HG02798 (cell line): ENCODE measurements around the gene GALNT8.
"Not testable (repeated sequence)": the region's sequence is repeated elsewhere in the genome, so short reads cannot be mapped to it uniquely, and the experiment has no call there.

Experiments used
- ATAC-seq: cut with Tn5 transposase; IDR thresholded peaks from one replicate; pipeline ENCODE4 v1.9.1; 2021; ENCODE audit warnings: mild to moderate bottlenecking; ENCODE audit not compliant: unreplicated experiment, poor library complexity

The GALNT8 gene

DNA sequence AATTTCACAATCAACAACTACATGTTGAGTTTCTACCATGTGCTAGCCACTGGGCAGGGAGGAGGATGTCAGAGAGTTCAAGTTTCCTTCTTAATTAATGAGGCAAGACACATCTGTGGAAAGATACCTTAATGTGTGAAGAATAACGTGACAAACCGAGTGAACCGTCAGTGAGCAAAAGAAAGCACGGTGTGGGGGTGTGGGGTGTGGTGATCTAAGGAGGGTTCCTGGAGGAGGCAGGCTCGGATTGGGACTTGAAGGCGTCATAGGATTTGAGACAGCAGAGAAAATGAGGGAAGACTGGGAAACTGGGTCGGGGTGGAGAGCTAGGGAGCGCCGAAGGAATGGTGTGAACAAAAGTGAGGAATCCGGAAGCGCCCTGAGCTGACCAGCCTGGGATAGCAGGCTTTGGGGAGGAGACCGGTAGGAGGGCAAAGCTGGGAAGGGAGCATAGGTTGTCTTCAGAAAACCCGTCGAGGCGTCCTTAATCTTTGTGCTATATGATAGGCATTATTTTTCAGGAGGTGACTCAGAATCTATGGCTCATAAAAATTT is 22.3 kb downstream of the GALNT8 start:
- ATAC-seq: no peak

DNA sequence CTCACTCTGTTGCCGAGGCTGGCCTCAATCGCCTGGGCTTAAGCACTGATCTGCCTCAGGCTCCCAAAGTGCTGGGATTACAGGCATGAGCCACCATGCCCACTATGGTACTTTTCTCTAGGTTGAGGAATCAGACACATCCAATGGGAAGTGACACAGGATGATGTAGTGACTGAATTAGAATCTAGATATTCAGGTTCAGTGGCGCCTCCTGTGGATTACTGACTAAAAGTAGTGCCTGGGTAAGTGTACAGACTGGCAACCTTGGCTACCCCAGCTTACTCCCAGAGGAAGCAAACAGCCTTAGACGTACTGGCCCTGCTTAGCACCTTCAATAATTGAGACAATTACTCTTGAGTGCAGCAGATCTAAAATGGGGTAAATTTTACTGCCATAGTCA is 22.8 kb downstream of the GALNT8 start:
- no peak for ATAC-seq

DNA sequence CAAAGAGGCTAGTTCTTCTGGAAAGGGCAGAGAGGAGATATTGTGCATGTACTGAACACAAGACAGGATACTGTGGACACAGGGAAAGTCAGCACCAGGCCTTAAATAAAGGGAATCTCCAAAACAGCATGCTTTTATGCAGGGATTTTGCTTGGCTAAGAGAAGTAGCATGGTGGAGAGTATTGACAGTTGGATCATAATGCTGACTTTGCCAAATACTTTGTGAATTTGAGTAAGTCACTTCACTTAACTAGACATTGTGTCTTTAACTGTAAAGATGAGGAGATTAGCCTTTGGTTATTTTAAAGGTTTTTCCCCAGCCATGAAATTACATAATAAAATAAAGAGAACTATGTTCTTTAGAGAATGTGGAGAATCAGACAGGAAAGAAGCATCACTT is 24.5 kb downstream of the GALNT8 start:
- no peak for ATAC-seq

DNA sequence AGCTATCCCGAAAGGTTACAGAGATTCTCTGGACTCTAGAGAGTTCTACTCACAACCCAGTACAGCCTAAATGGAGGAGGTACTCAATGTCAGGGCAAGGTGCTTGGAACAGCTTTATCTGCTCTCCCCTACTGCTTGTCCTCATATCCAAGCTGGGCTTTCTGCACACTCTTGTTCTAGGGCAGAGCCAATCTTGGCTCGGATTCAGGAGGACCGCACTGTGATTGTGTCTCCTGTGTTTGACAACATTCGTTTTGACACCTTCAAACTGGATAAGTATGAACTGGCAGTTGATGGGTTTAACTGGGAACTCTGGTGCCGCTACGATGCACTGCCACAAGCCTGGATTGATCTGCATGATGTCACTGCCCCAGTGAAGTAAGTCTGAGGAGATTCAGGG is 25.0 kb downstream of the GALNT8 start:
- no peak for ATAC-seq

DNA sequence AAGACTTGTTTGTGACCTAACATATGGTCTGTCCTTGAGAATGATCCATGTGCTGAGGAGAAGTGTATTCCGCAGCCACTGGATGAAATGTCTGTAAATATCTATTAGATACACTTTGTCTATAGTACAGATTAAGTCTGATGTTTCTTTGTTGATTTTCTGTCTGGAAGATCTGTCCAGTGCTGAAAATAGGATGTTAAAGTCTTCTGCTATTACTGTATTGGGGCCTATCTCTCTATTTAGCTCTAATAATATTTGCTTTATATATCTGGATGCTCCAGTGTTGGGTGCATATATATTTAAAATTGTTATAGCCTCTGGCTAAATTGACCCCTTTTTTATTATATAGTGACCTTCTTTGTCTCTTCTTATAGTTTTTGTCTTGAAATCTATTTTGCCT is 31.5 kb downstream of the GALNT8 start:
- ATAC-seq: not testable (repeated sequence)

DNA sequence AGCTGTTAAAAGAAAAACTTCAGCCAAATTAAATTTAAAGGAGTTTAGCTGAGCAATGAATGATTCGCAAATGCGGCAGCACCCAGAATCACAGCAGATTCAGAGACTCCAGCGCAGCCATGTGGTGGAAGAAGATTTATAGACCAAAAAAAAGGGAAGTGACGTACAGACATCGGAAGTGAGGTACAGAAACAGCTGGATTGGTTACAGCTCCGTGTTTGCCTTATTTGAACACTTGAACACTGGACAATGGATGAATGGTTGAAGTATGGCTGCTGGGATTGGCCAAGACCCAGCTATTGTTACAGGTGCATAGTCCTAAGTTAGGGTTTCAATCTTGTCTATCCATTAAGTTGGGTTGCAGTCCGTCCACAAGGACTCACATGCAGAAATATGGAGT is 42.6 kb downstream of the GALNT8 start:
- no peak for ATAC-seq

DNA sequence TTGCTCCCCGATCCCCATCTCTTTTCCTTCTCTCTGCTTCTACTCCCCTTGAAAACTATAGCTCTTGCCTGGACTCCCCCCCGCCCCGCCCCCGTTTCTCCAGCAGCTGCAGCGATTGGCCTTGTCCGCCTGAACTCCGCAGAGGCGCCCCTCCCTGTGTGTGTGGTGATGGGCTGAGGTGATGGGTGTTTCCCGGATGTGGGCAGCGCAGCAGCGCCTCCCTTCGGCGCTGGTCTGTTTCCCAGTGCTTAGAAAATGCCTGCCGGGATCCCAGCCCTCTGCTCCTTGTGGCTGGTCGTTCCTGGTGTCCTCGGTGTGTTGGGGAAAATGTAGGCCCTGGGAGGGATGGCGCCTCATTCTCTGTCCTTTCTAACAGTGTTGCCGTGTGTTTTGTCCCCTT is 43.3 kb downstream of the GALNT8 start:
- no peak for ATAC-seq

DNA sequence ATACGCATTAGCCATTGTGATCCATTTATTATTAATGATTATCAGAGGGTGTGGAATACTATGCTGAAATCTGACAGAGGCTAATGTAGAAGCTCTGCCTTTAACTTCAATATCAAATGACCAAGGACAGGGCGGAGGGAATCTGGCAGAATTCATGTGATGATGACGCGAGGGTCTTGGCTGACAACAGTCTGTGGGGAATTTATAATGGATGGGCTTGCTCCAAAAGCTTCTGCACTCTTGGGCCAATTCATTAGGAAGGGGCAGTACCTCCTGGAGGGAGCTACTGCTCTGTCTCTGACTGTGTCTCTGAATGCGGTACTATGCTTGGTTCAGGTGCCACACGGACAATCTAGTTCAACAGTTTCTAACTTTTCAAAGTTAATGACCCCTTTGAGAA is 46.2 kb downstream of the GALNT8 start:
- ATAC-seq: no peak

DNA sequence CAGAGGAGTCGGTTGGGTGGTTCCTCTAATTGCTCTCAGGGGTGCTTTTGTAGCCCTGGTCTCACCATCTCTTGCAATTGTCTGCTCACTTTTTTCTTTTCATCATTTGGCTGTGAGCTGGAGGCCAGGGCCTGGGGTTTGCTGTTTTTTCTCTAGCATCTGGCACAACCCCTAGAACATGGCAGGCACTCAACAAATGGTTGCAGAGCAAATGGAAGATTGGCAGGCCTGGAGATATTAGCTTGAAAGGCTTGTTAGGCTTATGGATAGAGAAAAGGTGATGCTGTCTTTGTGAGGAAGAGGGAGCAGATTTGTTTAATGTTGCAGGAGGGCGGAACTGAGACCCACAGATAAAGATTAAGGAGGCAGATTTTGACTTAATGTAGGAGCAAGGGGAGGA is 47.0 kb downstream of the GALNT8 start:
- ATAC-seq: no peak

DNA sequence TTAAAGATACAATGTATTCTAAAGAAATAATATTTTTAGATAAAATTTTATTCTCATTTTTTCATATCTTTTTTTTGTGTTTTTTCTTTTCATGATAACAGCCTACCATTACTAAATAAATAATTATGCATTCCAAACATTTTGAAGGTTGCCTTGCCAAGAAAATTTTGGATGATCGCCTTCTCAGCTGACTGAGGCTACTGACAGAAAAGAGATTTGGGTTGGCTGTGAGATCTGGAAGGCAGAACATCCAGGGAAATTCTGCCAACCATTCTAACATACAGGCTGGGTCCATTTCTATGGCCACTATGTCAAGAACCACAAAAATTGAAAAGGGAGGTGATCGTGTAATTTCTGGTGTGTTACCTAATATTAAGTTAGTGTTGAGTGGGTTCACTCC is 48.1 kb downstream of the GALNT8 start:
- ATAC-seq: no peak

DNA sequence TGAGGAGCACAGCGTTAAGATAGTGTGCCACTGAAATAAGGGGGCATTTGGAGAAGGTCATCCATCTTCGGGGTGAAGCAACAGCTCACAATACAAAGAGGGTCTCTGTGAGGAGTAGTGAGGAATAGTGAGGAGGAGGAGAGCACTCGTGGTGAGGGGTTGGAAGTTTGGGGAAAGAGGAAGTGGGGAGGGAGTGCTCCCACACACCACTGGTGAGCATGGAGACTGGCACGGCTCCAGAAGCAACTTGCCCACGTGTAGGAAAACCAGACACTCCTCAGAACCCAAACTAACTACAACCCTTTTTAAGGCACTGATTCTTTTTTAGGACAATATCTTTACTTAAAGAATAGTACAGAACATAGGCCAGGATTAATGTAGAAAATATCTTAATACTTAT is 48.9 kb downstream of the GALNT8 start:
- no peak for ATAC-seq

DNA sequence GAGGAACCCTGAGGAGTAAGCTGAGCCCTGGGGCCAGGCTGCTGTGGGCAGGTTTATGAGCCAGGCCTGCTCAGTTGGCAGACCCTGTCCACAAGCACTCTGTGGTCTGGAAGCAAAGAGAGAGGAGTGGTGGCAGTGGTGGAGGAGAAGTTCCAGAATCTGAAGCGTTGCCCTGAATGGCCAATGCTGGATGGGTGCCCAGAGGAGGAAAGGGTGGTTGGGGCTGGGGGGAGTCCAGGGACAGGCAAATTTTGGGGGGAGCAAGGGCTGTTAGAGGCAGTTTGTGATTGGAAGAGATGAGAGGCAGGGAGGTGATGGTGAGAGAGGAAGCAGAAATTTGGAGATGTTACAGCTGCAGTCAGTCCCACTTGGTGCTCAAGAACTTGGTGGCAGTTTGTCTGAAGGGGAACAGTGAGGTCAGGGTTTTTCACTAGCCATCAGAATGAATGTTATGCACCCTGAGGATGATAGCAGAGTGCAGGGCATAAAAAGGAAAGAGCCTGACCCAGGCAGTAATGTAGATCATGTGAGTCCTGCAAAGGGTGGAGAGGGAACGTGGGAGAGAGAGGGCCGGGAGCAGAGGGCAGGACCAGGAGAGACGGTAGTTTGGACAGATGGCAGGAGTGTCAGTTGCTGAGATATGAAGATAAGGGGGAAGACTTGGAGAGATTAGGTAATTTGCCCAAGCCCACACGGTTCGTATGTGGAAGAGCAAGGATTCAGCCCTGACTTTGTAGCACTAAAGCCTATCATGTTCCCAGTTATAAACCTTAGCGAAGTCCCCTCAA is 51.2 kb downstream of the GALNT8 start:
- ATAC-seq: no peak

DNA sequence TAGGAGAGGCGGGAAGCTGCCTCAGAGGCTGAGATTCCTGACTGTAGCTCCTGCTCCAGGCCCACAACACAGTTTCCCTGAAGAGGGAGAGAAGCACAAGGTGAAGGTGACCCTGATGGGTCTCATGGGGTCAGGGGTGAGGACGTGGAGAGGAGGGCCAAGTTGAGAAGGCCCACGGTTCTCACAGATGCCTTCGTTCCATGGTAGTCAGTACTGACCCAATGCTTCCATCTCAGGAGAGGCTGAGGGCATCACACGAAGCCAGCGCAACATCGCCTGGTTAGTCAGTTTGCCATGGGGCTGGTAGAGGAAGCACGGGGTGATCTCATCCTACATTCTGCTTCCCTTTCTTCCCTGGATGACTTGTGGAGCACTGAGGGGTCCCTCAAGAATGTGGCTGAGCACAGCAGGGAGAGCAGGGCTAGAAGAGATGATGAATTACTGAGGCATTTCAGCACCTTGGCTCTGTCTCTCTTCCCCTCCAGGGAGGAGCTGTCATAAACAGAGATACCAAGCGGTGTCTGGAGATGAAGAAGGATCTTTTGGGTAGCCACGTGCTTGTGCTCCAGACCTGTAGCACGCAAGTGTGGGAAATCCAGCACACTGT is 51.9 kb downstream of the GALNT8 start:
- ATAC-seq: no peak

DNA sequence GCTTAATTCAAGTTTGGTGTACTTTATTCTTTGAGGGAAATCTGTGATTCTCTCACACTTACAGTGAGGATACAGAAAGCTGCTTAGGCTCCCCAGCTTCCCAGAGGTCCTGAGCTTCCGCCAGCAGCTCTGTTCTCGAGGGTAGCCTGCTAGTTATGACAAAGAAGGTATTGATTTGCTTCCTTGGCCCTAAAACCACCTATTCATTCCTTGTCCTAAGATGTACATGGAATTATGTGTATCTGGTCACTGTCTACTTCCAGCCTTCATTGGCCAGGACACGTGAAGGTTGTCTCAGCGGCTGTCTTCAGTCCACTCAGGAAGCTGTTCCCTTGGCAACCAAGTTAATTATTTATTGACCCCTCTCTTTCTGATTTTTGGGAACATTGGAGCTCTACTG is 55.7 kb downstream of the GALNT8 start:
- ATAC-seq: no peak

DNA sequence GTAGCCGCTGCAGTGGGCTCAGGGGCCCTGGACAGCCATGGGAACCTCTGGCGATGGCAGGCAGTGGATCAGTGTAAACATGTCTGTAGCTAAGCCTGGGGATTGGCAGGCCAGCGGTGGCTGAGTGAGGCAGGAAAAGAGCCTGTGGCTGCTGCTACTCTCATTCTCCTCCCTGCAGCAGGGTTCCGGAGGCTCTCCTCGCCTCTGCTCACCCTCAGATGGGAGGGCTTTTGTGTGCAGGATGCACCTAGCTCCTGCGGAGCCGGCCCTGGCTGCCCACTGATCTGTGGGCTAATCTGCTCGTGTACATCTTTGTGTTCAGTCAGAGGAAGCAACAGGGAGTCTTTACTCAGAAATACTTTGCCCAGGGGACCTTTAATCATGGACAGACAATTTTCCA is 59.5 kb downstream of the GALNT8 start:
- ATAC-seq: no peak

DNA sequence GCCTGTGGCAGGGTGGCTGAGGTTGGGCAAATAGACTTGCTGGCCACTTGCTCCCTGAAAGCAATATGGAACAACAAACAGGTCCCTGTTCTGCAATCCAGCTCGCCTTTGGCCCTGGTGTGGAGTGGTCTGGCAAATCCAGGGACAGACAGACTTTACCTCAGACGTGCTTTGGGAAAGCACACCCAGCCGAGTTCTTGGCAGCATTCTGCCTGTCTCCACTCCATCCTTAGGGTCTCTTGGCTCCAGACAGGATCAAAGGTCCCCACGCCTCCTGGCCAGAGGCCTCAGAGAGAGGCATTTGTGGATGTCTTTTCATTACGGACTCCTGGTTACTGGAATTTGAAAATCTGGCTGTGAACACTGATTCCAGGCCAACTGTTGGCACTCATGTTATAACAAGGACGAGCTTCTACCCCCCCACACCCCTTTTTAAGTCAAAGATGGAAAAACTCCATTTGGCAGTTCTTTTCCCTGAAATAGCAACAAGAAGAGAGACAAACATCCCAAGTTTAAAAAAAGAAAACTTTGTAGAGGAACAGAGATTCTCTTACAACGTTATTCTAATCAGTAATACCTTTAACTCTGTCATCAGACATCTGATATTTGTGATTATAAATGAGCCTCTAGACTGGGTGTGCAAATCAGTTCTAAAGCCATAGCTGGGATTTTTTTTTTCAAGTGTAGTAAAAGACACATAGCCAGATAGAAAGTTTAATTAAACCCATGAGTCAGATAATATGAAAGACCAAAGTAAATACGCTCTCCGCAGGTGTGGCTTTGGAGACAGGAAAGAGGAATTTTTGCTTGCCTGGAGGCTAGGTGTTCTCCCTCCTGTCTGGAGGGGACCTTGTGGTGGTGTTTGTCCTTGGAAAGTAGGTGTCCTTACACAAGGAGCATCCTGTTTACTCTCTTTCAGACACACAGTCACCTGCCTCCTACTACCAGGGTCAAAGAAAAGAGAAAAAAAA is 60.7 kb downstream of the GALNT8 start:
- ATAC-seq: no peak

DNA sequence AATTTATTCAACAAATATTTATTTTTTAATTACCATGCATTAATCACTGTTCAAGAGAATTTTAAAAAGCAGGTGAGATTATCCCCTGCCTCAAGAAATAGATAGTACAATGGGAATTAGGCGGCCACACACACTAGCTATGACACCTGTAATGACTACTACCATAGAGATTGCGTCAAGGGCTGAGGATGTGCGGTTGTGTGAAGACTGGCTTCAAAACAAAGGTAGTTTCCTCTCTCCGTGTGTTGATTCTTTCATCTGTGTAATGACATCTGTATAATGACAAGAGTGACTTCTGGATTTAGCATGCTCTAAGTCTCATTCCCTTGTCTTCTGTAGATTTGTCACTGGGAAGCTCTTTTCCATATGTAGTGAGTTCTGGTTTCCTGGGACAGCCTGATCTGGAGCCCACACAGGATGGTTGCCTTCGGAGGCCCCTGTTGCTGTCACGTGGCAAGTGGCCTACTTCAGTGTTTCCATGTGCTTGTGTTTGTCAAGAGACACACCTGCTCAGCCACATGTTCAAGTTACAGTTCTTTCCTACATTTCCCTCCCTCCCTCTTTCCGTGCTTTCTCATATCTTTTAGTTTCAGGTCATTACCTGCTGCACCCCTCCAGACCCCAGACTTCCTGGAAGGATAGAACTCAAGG is 64.3 kb downstream of the GALNT8 start:
- no peak for ATAC-seq

DNA sequence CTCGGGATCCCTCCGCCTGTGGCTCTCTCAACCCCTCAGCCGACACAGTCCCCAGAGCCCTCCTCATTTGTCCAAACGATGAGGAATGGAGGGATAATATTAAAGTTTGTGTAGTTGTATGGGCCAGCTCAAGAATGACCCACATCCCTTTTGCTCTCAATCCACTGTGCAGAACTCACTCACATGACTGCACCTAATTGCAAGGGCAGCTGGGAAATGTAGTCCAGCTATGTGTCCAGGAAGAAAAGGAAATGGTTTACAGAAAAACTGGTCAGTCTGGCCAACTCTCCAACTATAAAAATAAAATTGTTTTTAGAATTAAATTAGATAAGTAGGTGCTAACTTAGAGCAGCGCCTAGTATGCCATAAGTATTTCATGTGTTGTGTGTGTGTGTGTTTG is 66.6 kb downstream of the GALNT8 start:
- no peak for ATAC-seq

DNA sequence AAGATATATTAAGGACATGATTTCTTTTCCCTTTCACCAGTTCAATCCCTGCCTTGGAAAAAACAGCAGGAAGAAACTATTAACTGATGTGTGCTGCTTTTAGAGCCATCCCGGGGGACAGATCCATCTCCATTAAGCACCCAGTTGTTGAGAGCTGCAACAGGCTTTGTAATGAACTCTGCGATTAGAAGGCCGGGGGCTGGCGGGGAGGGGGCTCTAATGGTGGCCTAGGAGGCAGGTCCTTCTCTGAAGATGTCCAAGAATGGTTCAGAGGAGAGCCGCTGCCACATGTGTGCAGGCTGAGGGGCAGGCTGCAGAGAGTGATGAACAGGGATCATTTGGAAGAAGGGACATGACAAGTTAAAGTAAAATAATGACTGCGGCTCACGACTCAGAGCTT is 67.8 kb downstream of the GALNT8 start:
- ATAC-seq: no peak

DNA sequence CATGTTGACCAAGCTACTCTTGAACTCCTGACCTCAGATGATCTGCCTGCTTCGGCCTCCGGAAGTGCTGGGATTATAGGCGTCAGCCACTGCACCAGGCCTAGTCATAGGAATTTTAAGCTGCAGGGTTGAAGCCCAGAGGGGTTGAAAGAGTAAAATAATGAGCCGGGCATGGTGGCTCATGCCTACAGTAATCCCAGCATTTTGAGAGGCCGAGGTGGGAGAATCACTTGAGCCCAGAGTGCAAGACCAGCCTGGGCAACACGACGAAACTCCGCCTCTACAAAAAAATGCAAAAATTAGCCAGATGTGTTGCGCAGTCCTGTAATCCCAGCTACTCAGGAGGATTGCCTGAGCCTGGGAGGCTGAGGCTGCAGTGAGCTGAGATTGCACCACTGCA is 69.6 kb downstream of the GALNT8 start:
- ATAC-seq: no peak
